DMS153 treated with DMSO at 0.1 percent for 48 hours (cell line): ENCODE results near the gene COPS9.

Experiments used
- DNase-seq: peaks from one replicate; lab custom pipeline; 2025; ENCODE audit not compliant: unreplicated experiment; lab: John Stamatoyannopoulos, UW

Gene COPS9

GRCh38 chr2:240149943-240150784, 14.1 kb upstream of the COPS9 start:
- DNase-seq, result peak; percentile 11

- no peak for DNase-seq
Observed at GRCh38 chr2:240147911-240148587, 11.9 kb upstream of the COPS9 start.

- no peak for DNase-seq
Observed at GRCh38 chr2:240147382-240147781, 11.3 kb upstream of the COPS9 start.

GRCh38 chr2:240146627-240147278, 10.6 kb upstream of the COPS9 start:
- no peak for DNase-seq

- no peak for DNase-seq
Observed at GRCh38 chr2:240146141-240146561, 10.0 kb upstream of the COPS9 start.

- no peak for DNase-seq
Observed at GRCh38 chr2:240145461-240145860, 9.4 kb upstream of the COPS9 start.

GRCh38 chr2:240144649-240145261, 8.7 kb upstream of the COPS9 start:
- DNase-seq, result no peak

- DNase-seq, result peak; percentile 10
Observed at GRCh38 chr2:240143801-240144648, 7.9 kb upstream of the COPS9 start.

GRCh38 chr2:240143276-240143675, 7.2 kb upstream of the COPS9 start:
- no peak for DNase-seq

GRCh38 chr2:240142859-240143258, 6.8 kb upstream of the COPS9 start:
- no peak for DNase-seq

- no peak for DNase-seq
Observed at GRCh38 chr2:240142256-240142775, 6.2 kb upstream of the COPS9 start.

GRCh38 chr2:240141736-240142135, 5.6 kb upstream of the COPS9 start:
- DNase-seq, result no peak

GRCh38 chr2:240140920-240141319, 4.8 kb upstream of the COPS9 start:
- no peak for DNase-seq

GRCh38 chr2:240140511-240140910, 4.4 kb upstream of the COPS9 start, which contains the start of gene OTOS:
Gene OTOS (minus strand): TSS chr2:240140658. CDS start chr2:240140326, 332 bp downstream.
- no peak for DNase-seq

- no peak for DNase-seq
Observed at GRCh38 chr2:240139666-240140393, 3.7 kb upstream of the COPS9 start.

GRCh38 chr2:240139011-240139441, 2.9 kb upstream of the COPS9 start:
- DNase-seq, result no peak

- no peak for DNase-seq
Observed at GRCh38 chr2:240138254-240138984, 2.3 kb upstream of the COPS9 start.

- DNase-seq, result no peak
Observed at GRCh38 chr2:240137596-240138253, 1.6 kb upstream of the COPS9 start.
